ENCODE data around the gene CCDC171. TPM values are rescaled to one million over a fixed set of nuclear protein-coding genes. Genes with fewer than 3 reads are reported as not detected.

Gene CCDC171
- total and polyA plus RNA-seq, 8 donors: 1.5 to 3.7 (median 2.7) TPM

GRCh38 chr9:15959663-15960062 is 406.8 kb downstream of the CCDC171 start:
- FAIRE-seq: no peak
- DNase-seq: no peak
- intact Hi-C loops (cut with DNase I): no loop called here
- no peaks in the 10 kb centered on the region for H3K9me3 ChIP-seq
- WGBS, 2 donors: 66 to 69% methylated on average over 1 of the region's 1 CpG
- ATAC-seq: no peak
- H3K36me3 ChIP-seq: no peaks in the 10 kb centered on the region
- H3K4me3 ChIP-seq: no peak overlapping the region
- no peaks in the 10 kb centered on the region for H3K4me1 ChIP-seq
- no peaks in the 10 kb centered on the region for H3K27me3 ChIP-seq
- TF ChIP-seq CTCF (IDR thresholded peaks at IDR 0.05): no peak
- no peak overlapping the region for H3K27ac ChIP-seq

GRCh38 chr9:15961217-15961616 is 408.4 kb downstream of the CCDC171 start:
- no peaks in the 10 kb centered on the region for H3K4me1 ChIP-seq
- FAIRE-seq (no peak), ATAC-seq (no peak), DNase-seq (no peak)
- no peak overlapping the region for H3K4me3 ChIP-seq
- H3K27ac ChIP-seq: no peak overlapping the region
- WGBS, 2 donors: 81 to 88% methylated on average over 3 of the region's 3 CpGs
- no peak for TF ChIP-seq CTCF (IDR thresholded peaks at IDR 0.05)
- H3K36me3 ChIP-seq: no peaks in the 10 kb centered on the region
- intact Hi-C loops (cut with DNase I): no loop called here
- no peaks in the 10 kb centered on the region for H3K9me3 ChIP-seq
- H3K27me3 ChIP-seq: no peaks in the 10 kb centered on the region

GRCh38 chr9:15965246-15965745 is 412.5 kb downstream of the CCDC171 start:
- FAIRE-seq (no peak), DNase-seq (no peak), ATAC-seq (no peak)
- Histone ChIP-seq H3K36me3 (no peaks in the 10 kb centered on the region), H3K27ac (no peak overlapping the region), H3K27me3 (no peaks in the 10 kb centered on the region), H3K9me3 (no peaks in the 10 kb centered on the region), H3K4me3 (no peak overlapping the region), H3K4me1 (no peaks in the 10 kb centered on the region)
- 95 to 97% methylated on average over 2 of the region's 2 CpGs for WGBS, 2 donors
- no peak for TF ChIP-seq CTCF (IDR thresholded peaks at IDR 0.05)
- intact Hi-C loops (cut with DNase I): no loop called here

GRCh38 chr9:15966471-15966870 is 413.6 kb downstream of the CCDC171 start:
- no peak for DNase-seq
- H3K4me3 ChIP-seq: no peak overlapping the region
- no peaks in the 10 kb centered on the region for H3K27me3 ChIP-seq
- H3K9me3 ChIP-seq: no peaks in the 10 kb centered on the region
- no peak for TF ChIP-seq CTCF (IDR thresholded peaks at IDR 0.05)
- no peak overlapping the region for H3K27ac ChIP-seq
- intact Hi-C loops (cut with DNase I): no loop called here
- no peak for FAIRE-seq
- 62 to 78% methylated on average over 1 of the region's 1 CpG for WGBS, 2 donors
- no peaks in the 10 kb centered on the region for H3K4me1 ChIP-seq
- H3K36me3 ChIP-seq: no peaks in the 10 kb centered on the region
- no peak for ATAC-seq

- no peak for DNase-seq
- H3K4me1 ChIP-seq: no peaks in the 10 kb centered on the region
- TF ChIP-seq CTCF (IDR thresholded peaks at IDR 0.05): no peak
- H3K36me3 ChIP-seq: no peaks in the 10 kb centered on the region
- H3K27me3 ChIP-seq: no peaks in the 10 kb centered on the region
- H3K4me3 ChIP-seq: no peak overlapping the region
- H3K27ac ChIP-seq: no peak overlapping the region
- H3K9me3 ChIP-seq: no peaks in the 10 kb centered on the region
- FAIRE-seq: no peak
- intact Hi-C loops (cut with DNase I): no loop called here
- ATAC-seq: no peak
- WGBS, 2 donors: 76 to 85% methylated on average over 3 of the region's 3 CpGs
Measured at GRCh38 chr9:15967068-15967467, 414.2 kb downstream of the CCDC171 start.
